Cardiac muscle cell (in vitro differentiated cells and primary cell): ENCODE data around the gene FSHR. TPM values are rescaled to one million over a fixed set of nuclear protein-coding genes. Genes with fewer than 3 reads are reported as not detected.

Experiments
- DNase-seq, 2 donors: peaks; one replicate each; pipeline versions ENCODE4 v3.0.0 to v3.0.0-alpha.2; 2010 to 2017; ENCODE audit warnings: low read depth in 1 of 2, low spot score in 1 of 2
- H3K27ac ChIP-seq: fragments of 200-600 bp; sonication (generic); 2 replicates; pipeline ENCODE4 v1.5.1; 2016
- H3K27me3 ChIP-seq: fragments of 200-600 bp; sonication (generic); 2 replicates; pipeline ENCODE4 v1.6.0; 2016; ENCODE audit warnings: control low read depth
- H3K36me3 ChIP-seq: fragments of 200-600 bp; sonication (generic); 2 replicates; pipeline ENCODE4 v1.5.1; 2016; ENCODE audit warnings: control low read depth
- H3K4me1 ChIP-seq: fragments of 200-600 bp; sonication (generic); 2 replicates; pipeline ENCODE4 v1.8.1; 2017; ENCODE audit warnings: low read depth, mild to moderate bottlenecking, mixed run types
- H3K4me3 ChIP-seq: fragments of 200-600 bp; sonication (generic); 2 replicates; pipeline ENCODE4 v1.5.1; 2016; ENCODE audit warnings: mild to moderate bottlenecking
- H3K9me3 ChIP-seq: fragments of 200-600 bp; sonication (generic); 2 replicates; pipeline ENCODE4 v1.5.1; 2017; ENCODE audit warnings: low read depth, mild to moderate bottlenecking, control low read depth
- polyA plus RNA-seq: library from polyadenylated mRNA; unstranded; fragments of >200 nt; fragmentation: Nextera tagmentation; extraction: Ambion mirVana; gene quantifications from 2 replicates; pipeline ENCODE4 v1.2.1, GENCODE V29; 2016
- total RNA-seq: library from RNA; depleted of rRNA; stranded (reverse); fragments of >200 nt; gene quantifications from 2 replicates; pipeline ENCODE4 v1.2.3, GENCODE V29; 2016
- TF ChIP-seq, protein P1 (sequence below): IDR thresholded peaks from 2 replicates; pipeline ENCODE4 v1.5.1; 2012; ENCODE audit warnings: low read depth, mild to moderate bottlenecking, low read length

Gene FSHR
- total and polyA plus RNA-seq, 2 experiments from 2014 or later, result 0.95 to 2.2 TPM

DNA sequence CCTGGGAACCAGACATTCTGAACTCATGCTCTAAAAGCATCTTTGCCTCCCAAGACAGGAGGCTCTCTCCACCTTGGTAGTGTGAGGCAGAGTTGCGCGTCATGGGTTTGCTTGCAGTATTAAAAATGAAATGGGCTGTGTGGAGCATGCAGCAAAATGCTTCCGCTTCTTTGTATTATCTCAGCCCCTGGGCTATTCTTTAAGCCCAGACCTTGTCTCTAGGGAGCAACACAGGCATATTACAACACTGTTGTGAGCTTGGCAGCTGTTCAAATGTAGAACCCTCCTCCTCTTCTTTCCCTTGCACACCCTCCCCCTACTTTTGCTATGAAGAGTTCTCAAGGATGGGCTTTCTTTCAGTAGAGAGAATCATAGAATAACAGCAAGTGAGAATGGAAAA is 213.7 kb downstream of the FSHR start:
- Histone ChIP-seq H3K4me3 (no peak overlapping the region), H3K9me3 (no peaks in the 10 kb centered on the region), H3K27me3 (no peaks in the 10 kb centered on the region), H3K36me3 (no peaks in the 10 kb centered on the region), H3K4me1 (no peaks in the 10 kb centered on the region), H3K27ac (no peak overlapping the region)
- peak in 1 of 2 donors; percentile 94 for DNase-seq
- TF ChIP-seq, protein P1, sequence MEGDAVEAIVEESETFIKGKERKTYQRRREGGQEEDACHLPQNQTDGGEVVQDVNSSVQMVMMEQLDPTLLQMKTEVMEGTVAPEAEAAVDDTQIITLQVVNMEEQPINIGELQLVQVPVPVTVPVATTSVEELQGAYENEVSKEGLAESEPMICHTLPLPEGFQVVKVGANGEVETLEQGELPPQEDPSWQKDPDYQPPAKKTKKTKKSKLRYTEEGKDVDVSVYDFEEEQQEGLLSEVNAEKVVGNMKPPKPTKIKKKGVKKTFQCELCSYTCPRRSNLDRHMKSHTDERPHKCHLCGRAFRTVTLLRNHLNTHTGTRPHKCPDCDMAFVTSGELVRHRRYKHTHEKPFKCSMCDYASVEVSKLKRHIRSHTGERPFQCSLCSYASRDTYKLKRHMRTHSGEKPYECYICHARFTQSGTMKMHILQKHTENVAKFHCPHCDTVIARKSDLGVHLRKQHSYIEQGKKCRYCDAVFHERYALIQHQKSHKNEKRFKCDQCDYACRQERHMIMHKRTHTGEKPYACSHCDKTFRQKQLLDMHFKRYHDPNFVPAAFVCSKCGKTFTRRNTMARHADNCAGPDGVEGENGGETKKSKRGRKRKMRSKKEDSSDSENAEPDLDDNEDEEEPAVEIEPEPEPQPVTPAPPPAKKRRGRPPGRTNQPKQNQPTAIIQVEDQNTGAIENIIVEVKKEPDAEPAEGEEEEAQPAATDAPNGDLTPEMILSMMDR, result no peak

GRCh38 chr2:48939232-48939631 is 215.1 kb downstream of the FSHR start:
- no peak overlapping the region for H3K27ac ChIP-seq
- H3K4me3 ChIP-seq, result no peak overlapping the region
- no peaks in the 10 kb centered on the region for H3K27me3 ChIP-seq
- H3K4me1 ChIP-seq, result no peaks in the 10 kb centered on the region
- no peaks in the 10 kb centered on the region for H3K36me3 ChIP-seq
- H3K9me3 ChIP-seq, result no peaks in the 10 kb centered on the region
- TF ChIP-seq, protein P1, result no peak
- no peak for DNase-seq

- no peaks in the 10 kb centered on the region for H3K4me1 ChIP-seq
- no peak overlapping the region for H3K27ac ChIP-seq
- TF ChIP-seq, protein P1, result no peak
Observed at GRCh38 chr2:48938231-48938630, 216.1 kb downstream of the FSHR start.

GRCh38 chr2:48934807-48935206 is 219.5 kb downstream of the FSHR start:
- Histone ChIP-seq H3K9me3 (no peaks in the 10 kb centered on the region), H3K36me3 (no peaks in the 10 kb centered on the region), H3K4me1 (no peaks in the 10 kb centered on the region), H3K27me3 (no peaks in the 10 kb centered on the region), H3K27ac (no peak overlapping the region), H3K4me3 (no peak overlapping the region)
- no peak for DNase-seq
- TF ChIP-seq, protein P1, result no peak

More at GRCh38 chr2:48938231-48938630, 216.1 kb downstream of the FSHR start:
- no peaks in the 10 kb centered on the region for H3K9me3 ChIP-seq
- no peak for DNase-seq
- no peak overlapping the region for H3K4me3 ChIP-seq
- no peaks in the 10 kb centered on the region for H3K27me3 ChIP-seq
- no peaks in the 10 kb centered on the region for H3K36me3 ChIP-seq

- Histone ChIP-seq H3K9me3 (no peaks in the 10 kb centered on the region), H3K36me3 (no peaks in the 10 kb centered on the region), H3K27me3 (no peaks in the 10 kb centered on the region), H3K4me1 (no peaks in the 10 kb centered on the region), H3K4me3 (no peak overlapping the region), H3K27ac (no peak overlapping the region)
- TF ChIP-seq, protein P1, result no peak
- no peak for DNase-seq
Observed at GRCh38 chr2:48933828-48934497, 220.4 kb downstream of the FSHR start.

DNA sequence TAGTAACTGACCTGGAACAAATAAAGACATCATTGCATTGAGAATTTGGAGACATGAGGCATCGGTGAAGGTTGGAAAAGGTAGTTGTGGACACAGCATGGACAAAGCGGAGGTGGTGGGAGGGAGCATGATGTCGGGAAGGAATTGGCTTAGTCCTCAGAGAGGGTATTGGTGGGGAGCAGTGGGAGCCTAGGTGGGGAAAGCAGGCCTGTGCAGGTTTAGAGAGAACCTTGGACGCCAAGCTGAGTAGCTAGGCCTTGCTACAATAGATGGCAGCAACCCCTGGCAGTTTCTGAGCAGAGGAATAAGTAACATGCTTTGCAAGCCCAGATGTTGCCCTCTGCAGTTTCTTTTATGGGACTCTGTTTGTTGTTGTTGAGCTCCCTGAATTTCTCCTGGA is 221.6 kb downstream of the FSHR start:
- H3K27ac ChIP-seq, result no peak overlapping the region
- no peaks in the 10 kb centered on the region for H3K4me1 ChIP-seq
- H3K9me3 ChIP-seq, result no peaks in the 10 kb centered on the region
- no peaks in the 10 kb centered on the region for H3K36me3 ChIP-seq
- TF ChIP-seq, protein P1, result no peak
- H3K4me3 ChIP-seq, result no peak overlapping the region
- H3K27me3 ChIP-seq, result no peaks in the 10 kb centered on the region
- DNase-seq, result no peak
